H1 (cell line): ENCODE results near the gene PTPRG. TPM values are rescaled to one million over a fixed set of nuclear protein-coding genes. Genes with fewer than 3 reads are reported as not detected.

Source experiments
- BCL11A ChIP-seq, 2 experiments: IDR thresholded peaks; one replicate each; pipeline ENCODE4 v1.6.1; 2011; ENCODE audit warnings: low read depth in 2 of 2, low read length in 2 of 2, mild to moderate bottlenecking in 2 of 2
- CBX8 ChIP-seq: fragments of 300-800, 300-1000 bp; sonication (generic); IDR thresholded peaks from 2 replicates; pipeline ENCODE4 v1.7.1; 2016; ENCODE audit warnings: low read depth, low read length, borderline replicate concordance
- EZH2 ChIP-seq: fragments of 200-600 bp; sonication (generic); IDR thresholded peaks from 2 replicates; pipeline ENCODE4 v1.7.1; 2012; ENCODE audit warnings: low read depth, mild to moderate bottlenecking, moderate library complexity, low read length, inconsistent platforms; ENCODE audit not compliant: severe bottlenecking
- KDM4A ChIP-seq: IDR thresholded peaks from one replicate; pipeline ENCODE4 v1.7.1; 2012; ENCODE audit warnings: low read depth, mild to moderate bottlenecking, moderate library complexity, low read length, inconsistent platforms; ENCODE audit not compliant: severe bottlenecking
- SIX5 ChIP-seq: IDR thresholded peaks from 2 replicates; pipeline ENCODE4 v1.6.1; 2011; ENCODE audit warnings: mild to moderate bottlenecking, low read depth, low read length
- SUZ12 ChIP-seq: fragments of 200-600 bp; sonication (generic); IDR thresholded peaks from 2 replicates; pipeline ENCODE4 v1.6.1; 2012; ENCODE audit warnings: mild to moderate bottlenecking, inconsistent platforms, low read length, moderate library complexity, mixed read lengths
- polyA plus RNA-seq, 7 experiments: library from polyadenylated mRNA; depleted of rRNA in 3 of 7; stranded (reverse) in 5 of 7; unstranded in 2 of 7; fragments of >200 nt in 5 of 7; fragments of 200-250 nt in 2 of 7; gene quantifications; 1 replicate in 5 of 7; 2 replicates in 1 of 7; 4 replicates in 1 of 7; pipeline versions ENCODE4 v1.2.1 to v1.2.3, GENCODE V29; 2011 to 2013; ENCODE audit warnings: missing spikeins in 2 of 7, mixed read lengths in 2 of 7
- total RNA-seq: library from RNA; stranded (reverse); fragmentation: NEBNext Ultra II Directional; extraction: Animal tissue kit (Norgen Biotek cat#: 25700); gene quantifications from 2 replicates; pipeline ENCODE4 v1.2.1, GENCODE V29; 2021

Gene PTPRG
- total and polyA plus RNA-seq, 2 of the 8 experiments (the other 6 are each of a cell fraction or from before 2014, with no cell fraction given), result 23.3 to 96.2 TPM

DNA sequence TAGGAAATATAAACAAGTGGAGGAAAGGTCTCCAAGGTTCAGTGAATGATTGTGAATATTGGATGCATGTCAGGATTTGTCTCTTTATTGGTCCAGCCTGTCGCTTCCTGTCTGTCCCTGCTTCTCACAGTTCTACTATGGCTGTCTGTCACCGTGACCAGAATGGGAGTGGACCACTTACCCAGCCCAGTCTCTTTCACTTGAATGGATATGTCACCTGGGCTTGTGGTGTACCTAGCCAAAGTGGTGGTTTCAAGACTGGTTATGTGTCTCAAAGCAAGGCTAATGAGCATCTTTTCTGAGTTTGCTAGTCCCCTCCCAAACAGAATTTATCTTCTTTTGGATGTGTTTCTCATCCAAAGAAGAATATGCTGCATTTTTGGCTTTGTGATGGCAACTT, 231.7 kb downstream of the PTPRG start (continued):
- TF ChIP-seq EZH2, result no peak
- TF ChIP-seq CBX8, result no peak
- TF ChIP-seq BCL11A (IDR thresholded peaks at IDR 0.05; ENCODE audit: low read depth in 2 of 2, low read length in 2 of 2), result no peak
- no peak for TF ChIP-seq KDM4A
- TF ChIP-seq SIX5, result no peak
- no peak for TF ChIP-seq SUZ12
